ENCODE results near the gene CTNS.
A peak's percentile ranks its signal among the peaks of the same experiment; 100 is the strongest.

The CTNS gene

GRCh38 chr17:3665834-3666233 lies 29.3 kb downstream of the CTNS start:
- H3K4me3 ChIP-seq (ENCODE audit: low read depth, low read length), result peak overlapping the region; percentile 30
- no peak for DNase-seq (ENCODE audit: low read depth)
- TF ChIP-seq CTCF (IDR thresholded peaks at IDR 0.05; ENCODE audit: control insufficient read depth, extremely low read depth, insufficient read depth), result no peak

DNA sequence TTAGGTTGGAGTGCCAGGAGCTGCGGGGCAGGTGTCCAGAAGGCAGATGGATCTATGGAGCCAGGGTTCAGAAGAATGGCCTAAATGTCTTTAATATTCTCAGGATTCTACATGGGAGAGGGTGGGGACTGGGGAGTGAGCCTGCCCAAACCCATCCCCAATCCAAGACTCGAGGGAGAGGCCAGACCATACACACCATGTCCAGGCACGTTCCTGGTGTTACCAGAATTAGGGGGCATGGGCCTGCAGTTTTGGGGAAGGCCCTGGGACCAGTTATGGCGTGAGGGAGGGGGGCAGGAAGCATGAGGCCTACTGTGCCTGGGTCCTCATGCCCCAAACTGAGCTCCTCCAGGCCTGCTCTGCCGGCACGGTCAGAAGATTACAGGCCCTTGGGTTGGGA lies 30.0 kb downstream of the CTNS start:
- DNase-seq (ENCODE audit: low read depth), result no peak
- no peak for TF ChIP-seq CTCF (IDR thresholded peaks at IDR 0.05; ENCODE audit: control insufficient read depth, extremely low read depth, insufficient read depth)
- H3K4me3 ChIP-seq (ENCODE audit: low read depth, low read length), result peak overlapping the region; percentile 95

DNA sequence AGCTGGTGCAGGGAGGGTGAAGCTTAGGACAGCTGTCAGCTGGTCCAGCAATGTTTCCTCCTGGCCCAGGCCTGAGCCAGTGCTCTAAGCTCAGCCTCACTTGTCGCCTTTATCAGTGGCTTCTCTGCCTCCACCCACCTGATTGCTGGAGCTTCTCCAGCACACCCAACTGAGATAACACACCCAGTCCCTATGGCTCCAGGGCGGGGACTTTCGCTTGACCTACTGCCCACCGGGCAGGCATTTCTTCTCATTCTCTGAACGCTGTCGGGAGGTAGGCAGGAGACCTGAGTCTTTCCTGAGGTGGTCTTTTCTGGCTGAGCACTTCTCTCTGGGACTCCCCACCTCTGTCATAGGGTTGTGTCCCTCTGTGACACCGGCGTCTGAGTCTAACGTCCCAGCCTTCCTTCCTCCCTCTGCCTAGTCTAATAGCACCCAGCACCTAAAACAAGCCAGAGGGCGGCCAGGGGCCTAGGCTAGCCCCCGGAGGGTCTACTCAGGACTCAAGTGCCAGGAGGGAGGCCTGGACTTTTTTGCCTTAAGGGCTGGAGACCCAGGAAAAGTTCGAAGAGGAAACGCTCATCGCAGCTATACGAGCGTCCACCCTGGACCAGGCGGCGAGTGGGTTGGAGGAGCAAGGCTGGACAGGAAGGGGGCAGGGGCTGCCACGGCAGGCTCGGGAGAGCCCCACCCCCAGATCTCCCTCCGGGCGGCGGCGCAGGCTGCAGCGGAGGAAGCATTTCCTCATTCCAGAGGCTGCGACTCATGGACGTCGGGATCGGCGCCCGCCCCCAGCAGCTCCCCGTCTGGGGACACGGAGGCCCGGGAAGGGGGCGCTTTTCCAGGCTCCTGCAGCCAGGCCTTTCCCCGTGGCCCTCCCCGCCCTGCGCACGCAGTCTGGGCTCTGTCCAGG lies 31.1 kb downstream of the CTNS start:
- peak; percentile 65 for DNase-seq (ENCODE audit: low read depth)
- H3K4me3 ChIP-seq (ENCODE audit: low read depth, low read length), result peak overlapping the region; percentile 95
- no peak for TF ChIP-seq CTCF (IDR thresholded peaks at IDR 0.05; ENCODE audit: control insufficient read depth, extremely low read depth, insufficient read depth)

DNA sequence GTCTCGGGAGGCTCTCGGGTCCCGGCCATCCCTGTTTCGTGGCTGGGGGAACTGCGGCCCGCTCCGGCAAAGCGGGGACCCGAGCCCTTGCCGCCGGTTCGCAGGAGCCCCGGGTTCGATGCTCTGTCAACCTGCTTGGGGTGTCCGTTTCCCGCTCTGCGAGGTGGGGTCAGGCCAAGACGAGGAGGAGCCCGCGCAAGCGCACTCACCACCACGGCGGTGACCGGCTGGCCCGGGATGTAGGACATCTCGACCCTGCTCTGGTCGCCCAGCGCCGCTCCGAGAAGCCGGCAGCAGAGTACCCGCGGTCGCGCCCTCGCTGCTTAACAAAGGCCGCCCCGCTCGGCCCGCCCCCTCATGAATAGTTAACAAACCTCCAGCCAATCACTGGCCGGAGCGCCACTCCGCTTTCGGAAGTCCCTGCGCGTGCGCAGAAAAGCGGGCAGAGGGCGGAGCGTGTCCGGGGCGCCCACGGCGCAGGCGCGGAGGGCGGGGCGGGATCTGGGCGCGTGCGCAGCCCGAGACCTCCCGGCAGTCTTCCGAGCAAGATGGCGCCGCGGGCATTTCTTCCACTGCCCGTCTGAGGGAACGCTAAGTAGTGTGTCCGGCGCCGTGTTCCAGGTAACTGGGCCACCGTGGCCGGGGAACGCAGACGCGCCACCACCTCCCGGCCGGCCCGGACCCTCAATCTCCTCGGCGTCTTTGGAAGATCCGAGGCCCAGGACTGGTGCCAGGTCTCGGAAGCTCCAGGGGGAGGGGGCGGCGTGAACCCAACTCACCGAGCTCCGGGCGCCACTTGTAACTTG lies 31.9 kb downstream of the CTNS start, which contains the start of the genes EMC6 and TAX1BP3:
TSS of gene EMC6 (plus strand) at position 534 of the 806 bp plus-strand sequence. CDS start 335 bp downstream, outside the sequence.
TSS of gene TAX1BP3 (minus strand) at position 300 of the 806 bp plus-strand sequence. CDS start at position 248, 52 bp downstream.
- peak; percentile 86 for DNase-seq (ENCODE audit: low read depth)
- TF ChIP-seq CTCF (IDR thresholded peaks at IDR 0.05; ENCODE audit: control insufficient read depth, extremely low read depth, insufficient read depth), result no peak
- peak within 1 kb of the TSS; percentile 95 for H3K4me3 ChIP-seq (ENCODE audit: low read depth, low read length)

GRCh38 chr17:3669085-3669347 lies 32.5 kb downstream of the CTNS start:
- peak overlapping the region; percentile 95 for H3K4me3 ChIP-seq (ENCODE audit: low read depth, low read length)
- no peak for DNase-seq (ENCODE audit: low read depth)
- no peak for TF ChIP-seq CTCF (IDR thresholded peaks at IDR 0.05; ENCODE audit: control insufficient read depth, extremely low read depth, insufficient read depth)

DNA sequence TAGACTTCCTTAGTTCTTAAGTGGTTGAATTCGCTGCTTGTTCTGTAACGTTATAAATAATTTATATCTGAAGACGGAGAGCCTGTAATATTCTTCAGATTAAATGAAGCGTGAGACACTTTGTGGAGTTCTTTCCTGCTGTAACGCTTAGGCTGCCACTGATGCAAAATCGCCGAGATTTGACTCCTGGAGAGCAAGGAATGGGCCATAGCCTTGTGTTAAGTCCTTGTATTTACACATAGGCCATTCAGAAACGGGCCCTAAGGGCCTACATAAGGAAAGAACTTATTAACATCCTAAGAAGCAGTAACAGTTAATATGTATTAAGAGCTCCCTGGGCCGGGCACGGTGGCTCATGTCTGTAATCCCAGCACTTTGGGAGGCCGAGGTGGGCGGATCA lies 33.0 kb downstream of the CTNS start:
- no peak for DNase-seq (ENCODE audit: low read depth)
- H3K4me3 ChIP-seq (ENCODE audit: low read depth, low read length), result peak overlapping the region; percentile 95

More for the DNA sequence above, 33.0 kb downstream of the CTNS start:
- no peak for TF ChIP-seq CTCF (IDR thresholded peaks at IDR 0.05; ENCODE audit: control insufficient read depth, extremely low read depth, insufficient read depth)

Data from LNCaP clone FGC (cell line).